ENCODE results near the gene CARS1. TPM values are rescaled to one million over a fixed set of nuclear protein-coding genes. Genes with fewer than 3 reads are reported as not detected.

Gene CARS1
- total RNA-seq, 2 experiments from 2014 or later, result 109 to 119 TPM

GRCh38 chr11:3093281-3094191, 36.3 kb upstream of the CARS1 start:
- ATAC-seq, result no peak
- Mint-ChIP-seq H3K4me3 (no peak overlapping the region), H3K36me3 (no peaks in the 10 kb centered on the region), H3K27ac (no peak overlapping the region), H3K27me3 (peaks cover 7% of the 10 kb centered on the region), H3K4me1 (peaks cover 10% of the 10 kb centered on the region), H3K9me3 (ENCODE audit: low read depth) (no peaks in the 10 kb centered on the region)
- no peak for DNase-seq
- CTCF ChIA-PET, result interaction anchor here (0.7 to 5.7 kb wide), 8 partner anchors 35 to 560 kb away, joined by 3 to 70 read pairs (median 6); partner anchors contain the start of gene CARS1

GRCh38 chr11:3092603-3093141, 35.4 kb upstream of the CARS1 start:
- no peak overlapping the region for H3K27ac Mint-ChIP-seq
- no peaks in the 10 kb centered on the region for H3K9me3 Mint-ChIP-seq (ENCODE audit: low read depth)
- DNase-seq (no peak), ATAC-seq (no peak)
- CTCF ChIA-PET, result interaction anchor here (0.7 to 5.7 kb wide), 16 partner anchors 20 to 559 kb away, joined by 3 to 70 read pairs (median 8); partner anchors contain the start of genes CARS1 and PHLDA2
- no peaks in the 10 kb centered on the region for H3K36me3 Mint-ChIP-seq
- peaks cover 9% of the 10 kb centered on the region for H3K4me1 Mint-ChIP-seq
- no peak overlapping the region for H3K4me3 Mint-ChIP-seq
- peaks cover 7% of the 10 kb centered on the region for H3K27me3 Mint-ChIP-seq

GRCh38 chr11:3091846-3092602, 34.8 kb upstream of the CARS1 start:
- DNase-seq (peak; percentile 83), ATAC-seq (peak; percentile 92)
- H3K27me3 Mint-ChIP-seq, result peaks cover 3% of the 10 kb centered on the region
- no peaks in the 10 kb centered on the region for H3K9me3 Mint-ChIP-seq (ENCODE audit: low read depth)
- no peaks in the 10 kb centered on the region for H3K36me3 Mint-ChIP-seq
- CTCF ChIA-PET, result interaction anchor here (0.6 to 5.7 kb wide), 53 partner anchors 8 to 869 kb away, joined by 3 to 70 read pairs (median 5); partner anchors contain the start of genes CARS1, CDKN1C and PHLDA2
- no peak overlapping the region for H3K27ac Mint-ChIP-seq
- peaks cover 6% of the 10 kb centered on the region for H3K4me1 Mint-ChIP-seq
- no peak overlapping the region for H3K4me3 Mint-ChIP-seq

GRCh38 chr11:3091081-3091845, 34.0 kb upstream of the CARS1 start:
- peaks cover 6% of the 10 kb centered on the region for H3K4me1 Mint-ChIP-seq
- DNase-seq (no peak), ATAC-seq (no peak)
- CTCF ChIA-PET, result interaction anchor here (0.6 to 5.7 kb wide), 55 partner anchors 9 to 868 kb away, joined by 3 to 70 read pairs (median 5); partner anchors contain the start of genes CARS1, CDKN1C and PHLDA2
- H3K27ac Mint-ChIP-seq, result no peak overlapping the region
- H3K27me3 Mint-ChIP-seq, result no peaks in the 10 kb centered on the region
- no peaks in the 10 kb centered on the region for H3K36me3 Mint-ChIP-seq
- H3K4me3 Mint-ChIP-seq, result no peak overlapping the region
- no peaks in the 10 kb centered on the region for H3K9me3 Mint-ChIP-seq (ENCODE audit: low read depth)

GRCh38 chr11:3090096-3090901, 33.1 kb upstream of the CARS1 start:
- Mint-ChIP-seq H3K4me3 (no peak overlapping the region), H3K36me3 (no peaks in the 10 kb centered on the region), H3K27ac (no peak overlapping the region), H3K4me1 (peaks cover 6% of the 10 kb centered on the region), H3K27me3 (no peaks in the 10 kb centered on the region), H3K9me3 (ENCODE audit: low read depth) (no peaks in the 10 kb centered on the region)
- CTCF ChIA-PET, result interaction anchor here (0.7 to 5.7 kb wide), 27 partner anchors 9 to 557 kb away, joined by 3 to 70 read pairs (median 6); partner anchors contain the start of genes CARS1 and PHLDA2
- ATAC-seq (no peak), DNase-seq (no peak)

- H3K36me3 Mint-ChIP-seq, result no peaks in the 10 kb centered on the region
- H3K4me3 Mint-ChIP-seq, result no peak overlapping the region
- H3K27ac Mint-ChIP-seq, result no peak overlapping the region
- H3K4me1 Mint-ChIP-seq, result peaks cover 6% of the 10 kb centered on the region
- H3K27me3 Mint-ChIP-seq, result no peaks in the 10 kb centered on the region
- ATAC-seq (no peak), DNase-seq (no peak)
- CTCF ChIA-PET, result interaction anchor here (1.0 to 5.7 kb wide), 13 partner anchors 12 to 640 kb away, joined by 3 to 70 read pairs (median 10); partner anchors contain the start of genes CARS1 and PHLDA2
- no peaks in the 10 kb centered on the region for H3K9me3 Mint-ChIP-seq (ENCODE audit: low read depth)
Measured at GRCh38 chr11:3089236-3090061, 32.2 kb upstream of the CARS1 start.

GRCh38 chr11:3088806-3089205, 31.6 kb upstream of the CARS1 start:
- CTCF ChIA-PET, result interaction anchor here (1.0 to 5.7 kb wide), 7 partner anchors 11 to 639 kb away, joined by 3 to 70 read pairs (median 32); partner anchors contain the start of genes CARS1 and PHLDA2
- ATAC-seq, result no peak

GRCh38 chr11:3087821-3088800, 30.9 kb upstream of the CARS1 start:
- Mint-ChIP-seq H3K36me3 (no peaks in the 10 kb centered on the region), H3K9me3 (ENCODE audit: low read depth) (no peaks in the 10 kb centered on the region), H3K4me1 (peaks cover 6% of the 10 kb centered on the region), H3K27ac (no peak overlapping the region), H3K27me3 (no peaks in the 10 kb centered on the region), H3K4me3 (no peak overlapping the region)
- ATAC-seq (no peak), DNase-seq (no peak)
- CTCF ChIA-PET, result interaction anchor here (0.9 to 5.7 kb wide), 4 partner anchors 39 to 555 kb away, joined by 3 to 70 read pairs (median 49); partner anchors contain the start of gene PHLDA2

More at GRCh38 chr11:3088806-3089205, 31.6 kb upstream of the CARS1 start:
- H3K4me1 Mint-ChIP-seq, result peaks cover 6% of the 10 kb centered on the region
- H3K9me3 Mint-ChIP-seq (ENCODE audit: low read depth), result no peaks in the 10 kb centered on the region
- H3K27me3 Mint-ChIP-seq, result no peaks in the 10 kb centered on the region
- no peaks in the 10 kb centered on the region for H3K36me3 Mint-ChIP-seq
- no peak overlapping the region for H3K27ac Mint-ChIP-seq
- no peak for DNase-seq
- H3K4me3 Mint-ChIP-seq, result no peak overlapping the region

GRCh38 chr11:3087373-3087772, 30.1 kb upstream of the CARS1 start:
- Mint-ChIP-seq H3K27ac (no peak overlapping the region), H3K4me1 (peaks cover 6% of the 10 kb centered on the region), H3K27me3 (no peaks in the 10 kb centered on the region), H3K9me3 (ENCODE audit: low read depth) (no peaks in the 10 kb centered on the region), H3K36me3 (no peaks in the 10 kb centered on the region), H3K4me3 (no peak overlapping the region)
- no peak for ATAC-seq
- CTCF ChIA-PET, result interaction anchor here (0.9 kb wide), 1 partner anchor 50 kb away, joined by 3 read pairs; no protein-coding TSS in a partner anchor
- no peak for DNase-seq

GRCh38 chr11:3086671-3087150, 29.5 kb upstream of the CARS1 start:
- no peak for ATAC-seq
- Mint-ChIP-seq H3K4me3 (no peak overlapping the region), H3K27ac (no peak overlapping the region), H3K36me3 (no peaks in the 10 kb centered on the region), H3K27me3 (no peaks in the 10 kb centered on the region), H3K4me1 (peaks cover 6% of the 10 kb centered on the region), H3K9me3 (ENCODE audit: low read depth) (no peaks in the 10 kb centered on the region)
- CTCF ChIA-PET, result no interaction called here
- no peak for DNase-seq

All from activated CD8-positive, alpha-beta memory T cell treated with anti-CD3 and anti-CD28 coated beads, Interleukin-2, amount 10 ng/mL, durations not matched to agents 7 days and 5 days (primary cell).